ENCODE measurements around the gene SCARB1. TPM values are rescaled to one million over a fixed set of nuclear protein-coding genes. Genes with fewer than 3 reads are reported as not detected.

Gene SCARB1
- total and polyA plus RNA-seq, 2 donors (not counting 3 experiments of a cell fraction or from before 2014, with no cell fraction given) = 125 to 141 TPM

DNA sequence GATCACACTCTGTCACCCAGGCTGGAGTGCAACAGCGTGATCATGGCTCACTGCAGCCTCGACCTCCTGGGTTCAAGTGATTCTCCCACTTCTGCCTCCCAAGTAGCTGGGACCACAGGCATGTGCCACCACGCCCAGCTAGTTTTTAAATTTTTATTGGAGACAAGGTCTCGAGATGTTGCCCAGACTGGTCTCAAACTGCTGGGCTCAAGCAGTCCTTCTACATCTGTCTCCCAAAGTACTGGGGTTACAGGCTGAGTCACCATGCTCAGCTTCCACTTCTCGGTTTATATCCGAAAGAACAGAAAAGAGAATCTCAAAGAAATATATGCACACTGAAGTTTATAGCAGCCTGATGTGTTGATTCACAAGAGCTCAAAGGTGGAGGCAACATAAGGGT, 107.5 kb downstream of the SCARB1 start:
- intact Hi-C loops (cut with micrococcal nuclease) = no loop called here
- TF ChIP-seq CTCF (IDR thresholded peaks at IDR 0.05; ENCODE audit: extremely low read depth in 1 of 2, insufficient read depth in 1 of 2, low read depth in 1 of 2, low read length in 2 of 2) = no peak
- TF ChIP-seq, protein P1, sequence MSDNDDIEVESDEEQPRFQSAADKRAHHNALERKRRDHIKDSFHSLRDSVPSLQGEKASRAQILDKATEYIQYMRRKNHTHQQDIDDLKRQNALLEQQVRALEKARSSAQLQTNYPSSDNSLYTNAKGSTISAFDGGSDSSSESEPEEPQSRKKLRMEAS (IDR thresholded peaks at IDR 0.05; ENCODE audit: insufficient read depth, insufficient read length) = no peak
- no peak for TF ChIP-seq EZH2 (IDR thresholded peaks at IDR 0.05; ENCODE audit: borderline replicate concordance, low read depth, low read length, severe bottlenecking)
- TF ChIP-seq POLR2A (IDR thresholded peaks at IDR 0.05; ENCODE audit: low read depth, low read length) = no peak
- no peak for TF ChIP-seq FOS (IDR thresholded peaks at IDR 0.05; ENCODE audit: borderline replicate concordance, insufficient read depth, low read length)
- TF ChIP-seq MYC (IDR thresholded peaks at IDR 0.05; ENCODE audit: low read depth, low read length) = no peak
- no peak for TF ChIP-seq POLR2AphosphoS5 (IDR thresholded peaks at IDR 0.05; ENCODE audit: insufficient read depth, low read depth, low read length)
- no peak for TF ChIP-seq JUN (IDR thresholded peaks at IDR 0.05; ENCODE audit: borderline replicate concordance, insufficient read depth, insufficient read length, low read depth)
- no peak for TF ChIP-seq GATA2 (IDR thresholded peaks at IDR 0.05; ENCODE audit: insufficient read depth, insufficient read length, low read depth, low read length)

More for the DNA sequence above, 107.5 kb downstream of the SCARB1 start:
- Histone ChIP-seq H3K4me1 (ENCODE audit: control insufficient read depth, extremely low read depth, insufficient read depth, low read length) (no peaks in the 10 kb centered on the region), H3K27me3 (ENCODE audit: control insufficient read depth in 2 of 2, insufficient read depth in 2 of 2, low read length in 2 of 2) (peaks cover 0 to 4% of the 10 kb centered on the region in 2 experiments), H2AFZ (ENCODE audit: low read depth, low read length) (no peak overlapping the region), H3K4me3 (replicated peaks in 1 of 3; ENCODE audit: insufficient read depth in 1 of 3, low read depth in 1 of 3, low read length in 3 of 3) (no peak overlapping the region), H3K79me2 (ENCODE audit: control insufficient read depth, insufficient read depth, low read length) (no peaks in the 10 kb centered on the region), H3K36me3 (ENCODE audit: control insufficient read depth in 2 of 2, extremely low read depth in 1 of 2, insufficient read depth in 2 of 2, low read length in 2 of 2) (no peaks in the 10 kb centered on the region), H3K9me3 (replicated peaks; ENCODE audit: control insufficient read depth, insufficient read depth, low read length) (no peaks in the 10 kb centered on the region), H3K27ac (ENCODE audit: insufficient read depth, low read depth, low read length) (no peak overlapping the region), H3K9ac (replicated peaks; ENCODE audit: extremely low read depth, insufficient read depth, low read length) (no peak overlapping the region), H3K9me1 (replicated peaks; ENCODE audit: control insufficient read depth, extremely low read depth, insufficient read depth, low read length) (no peaks in the 10 kb centered on the region), H3K4me2 (ENCODE audit: insufficient read depth, low read length) (no peak overlapping the region), H4K20me1 (replicated peaks; ENCODE audit: control insufficient read depth, extremely low read depth, insufficient read depth, low read length) (no peaks in the 10 kb centered on the region)
- FAIRE-seq = no peak
- ChIA-PET POLR2A (no interaction called here), CTCF (interaction anchor here (1.3 kb wide), 1 partner anchor 9 kb away, joined by 5 read pairs; no protein-coding TSS in a partner anchor)
- no TSS peak for BruUV-seq (replicated peaks)
- no peak for DNase-seq (ENCODE audit: low read depth, low spot score)
- dilution Hi-C loops (cut with MboI; ENCODE audit: extremely low pct_ligation_motif_present, low sequenced_read_pairs) = no loop called here
